H1 (cell line): ENCODE data around the gene MEIOSIN. TPM values are rescaled to one million over a fixed set of nuclear protein-coding genes. Genes with fewer than 3 reads are reported as not detected.

Experiments
- CTCF ChIA-PET: fragments of 300-600 bp; sonication (Branson Sonifier 250); formaldehyde crosslinking; loops from one replicate; lab custom pipeline; 2021; ENCODE audit not compliant: partially characterized antibody; lab: Charles Lee
- POLR2A ChIA-PET: fragments of 300-600 bp; sonication (Branson Sonifier 250); formaldehyde crosslinking; loops from one replicate; lab custom pipeline; 2021; ENCODE audit warnings: inconsistent platforms; ENCODE audit not compliant: partially characterized antibody; lab: Charles Lee
- DNase-seq, 2 experiments: peaks; one replicate each; pipeline versions ENCODE4 v3.0.0 to v3.0.0-alpha.2; 2010 to 2022; ENCODE audit warnings: low spot score in 2 of 2, low read depth in 1 of 2, mixed read lengths in 1 of 2
- FAIRE-seq: peaks from 2 replicates; lab custom pipeline; 2011; peaks lifted over from hg19 to GRCh38; lab: Jason Lieb, UNC
- H2AFZ ChIP-seq: 2 replicates; pipeline ENCODE4 v1.8.1; 2012; ENCODE audit warnings: low read length, inconsistent platforms
- H2AK5ac ChIP-seq: 2 replicates; pipeline ENCODE4 v1.6.1; 2013; ENCODE audit warnings: low read depth, low read length
- H2BK120ac ChIP-seq: replicated peaks from 2 replicates; pipeline ENCODE3; 2013; ENCODE audit warnings: low read depth, low read length, inconsistent platforms
- H2BK12ac ChIP-seq: 2 replicates; pipeline ENCODE4 v1.6.1; 2013; ENCODE audit warnings: low read depth, low read length
- H2BK15ac ChIP-seq: 2 replicates; pipeline ENCODE4 v1.6.1; 2013; ENCODE audit warnings: low read length
- H2BK20ac ChIP-seq: 2 replicates; pipeline ENCODE4 v1.6.1; 2013; ENCODE audit warnings: low read length
- H2BK5ac ChIP-seq: 2 replicates; pipeline ENCODE4 v1.6.1; 2013; ENCODE audit warnings: low read depth, low read length
- H3K14ac ChIP-seq: 2 replicates; pipeline ENCODE4 v1.6.1; 2013; ENCODE audit warnings: inconsistent platforms; ENCODE audit not compliant: insufficient read length
- H3K18ac ChIP-seq: 2 replicates; pipeline ENCODE4 v1.6.1; 2013; ENCODE audit warnings: low read length; ENCODE audit errors: extremely low read depth
- H3K23ac ChIP-seq: 2 replicates; pipeline ENCODE4 v1.6.1; 2013; ENCODE audit warnings: inconsistent platforms; ENCODE audit not compliant: insufficient read length
- H3K23me2 ChIP-seq: 2 replicates; pipeline ENCODE4 v1.6.1; 2013; ENCODE audit warnings: low read depth, low read length
- H3K27ac ChIP-seq: 2 replicates; pipeline ENCODE4 v1.6.1; 2011; ENCODE audit warnings: low read depth, low read length, inconsistent platforms
- H3K27me3 ChIP-seq, 4 experiments: replicated peaks in 1 of 4; 1 replicate in 1 of 4; 2 replicates in 3 of 4; pipeline versions ENCODE4 v1.6.1 to v1.8.1; 2011 to 2013; ENCODE audit warnings: low read length in 3 of 4, mild to moderate bottlenecking in 3 of 4, inconsistent platforms in 2 of 4, mixed read lengths in 2 of 4, moderate library complexity in 1 of 4; ENCODE audit not compliant: control insufficient read depth in 3 of 4, insufficient read depth in 3 of 4; ENCODE audit errors: extremely low read depth in 1 of 4
- H3K36me3 ChIP-seq, 4 experiments: 2 replicates each; pipeline versions ENCODE4 v1.6.1 to v1.8.1; 2011 to 2013; ENCODE audit warnings: mild to moderate bottlenecking in 4 of 4, low read length in 3 of 4, moderate library complexity in 2 of 4, control low read depth in 1 of 4, inconsistent platforms in 1 of 4; ENCODE audit not compliant: insufficient read depth in 4 of 4, control insufficient read depth in 2 of 4
- H3K4ac ChIP-seq: replicated peaks from 2 replicates; pipeline ENCODE3; 2013; ENCODE audit warnings: low read length, low read depth, mixed read lengths, inconsistent platforms; ENCODE audit not compliant: insufficient read length
- H3K4me1 ChIP-seq, 4 experiments: replicated peaks in 1 of 4; 1 replicate in 1 of 4; 2 replicates in 3 of 4; pipeline versions ENCODE4 v1.6.1 to v1.8.1; 2011 to 2013; ENCODE audit warnings: low read length in 3 of 4, inconsistent platforms in 2 of 4, mixed read lengths in 1 of 4; ENCODE audit not compliant: insufficient read depth in 4 of 4, control insufficient read depth in 3 of 4
- H3K4me2 ChIP-seq, 2 experiments: 2 replicates each; pipeline versions ENCODE4 v1.6.1 to v1.8.1; 2011 to 2013; ENCODE audit warnings: low read depth in 2 of 2, low read length in 2 of 2, control low read depth in 1 of 2, inconsistent platforms in 1 of 2, mild to moderate bottlenecking in 1 of 2; ENCODE audit not compliant: insufficient read depth in 1 of 2
- H3K4me3 ChIP-seq, 4 experiments: fragments of 200-600, 300-600 bp in 1 of 4; sonication (generic), shearing (Covaris generic), sonication (Bioruptor Twin) in 1 of 4; 2 replicates each; pipeline versions ENCODE4 v1.5.1 to v1.8.1; 2011 to 2016; ENCODE audit warnings: low read length in 4 of 4, low read depth in 3 of 4, control low read depth in 2 of 4, inconsistent platforms in 2 of 4, mild to moderate bottlenecking in 2 of 4, mixed read lengths in 1 of 4, moderate library complexity in 1 of 4; ENCODE audit not compliant: insufficient read depth in 2 of 4; ENCODE audit errors: extremely low read depth in 1 of 4
- H3K56ac ChIP-seq: replicated peaks from 2 replicates; pipeline ENCODE3; 2013; ENCODE audit warnings: low read depth, mild to moderate bottlenecking, mixed read lengths, low read length, inconsistent platforms; ENCODE audit not compliant: insufficient read length
- H3K79me1 ChIP-seq: 2 replicates; pipeline ENCODE4 v1.6.1; 2013; ENCODE audit warnings: low read depth, low read length, control low read depth
- H3K79me2 ChIP-seq, 2 experiments: 2 replicates each; pipeline versions ENCODE4 v1.6.1 to v1.8.1; 2012 to 2013; ENCODE audit warnings: low read length in 2 of 2, mild to moderate bottlenecking in 2 of 2, inconsistent platforms in 1 of 2; ENCODE audit not compliant: insufficient read depth in 2 of 2, control insufficient read depth in 1 of 2
- H3K9ac ChIP-seq, 4 experiments: replicated peaks in 1 of 4; 1 replicate in 1 of 4; 2 replicates in 3 of 4; pipeline versions ENCODE4 v1.6.1 to v1.8.1; 2011 to 2013; ENCODE audit warnings: low read depth in 3 of 4, low read length in 3 of 4, control low read depth in 2 of 4, mild to moderate bottlenecking in 2 of 4, moderate library complexity in 2 of 4, inconsistent platforms in 1 of 4; ENCODE audit errors: extremely low read depth in 1 of 4
- H3K9me3 ChIP-seq, 2 experiments: 2 replicates each; pipeline versions ENCODE4 v1.6.1 to v1.8.1; 2012 to 2013; ENCODE audit warnings: mild to moderate bottlenecking in 2 of 2, moderate library complexity in 2 of 2, control low read depth in 1 of 2, inconsistent platforms in 1 of 2, low read depth in 1 of 2, low read length in 1 of 2, mixed read lengths in 1 of 2; ENCODE audit not compliant: insufficient read depth in 2 of 2
- H4K20me1 ChIP-seq, 2 experiments: replicated peaks in 1 of 2; 2 replicates each; pipeline versions ENCODE3 to v1.8.1; 2011 to 2013; ENCODE audit warnings: inconsistent platforms in 2 of 2, low read length in 2 of 2, mild to moderate bottlenecking in 1 of 2; ENCODE audit not compliant: insufficient read depth in 2 of 2, control insufficient read depth in 1 of 2
- H4K5ac ChIP-seq: 2 replicates; pipeline ENCODE4 v1.6.1; 2013; ENCODE audit warnings: low read length, low read depth, mixed read lengths, inconsistent platforms; ENCODE audit not compliant: insufficient read length
- H4K8ac ChIP-seq: 2 replicates; pipeline ENCODE4 v1.8.0; 2013; ENCODE audit warnings: mild to moderate bottlenecking, moderate library complexity, low read length, inconsistent platforms; ENCODE audit not compliant: insufficient read depth; ENCODE audit errors: extremely low read depth
- H4K91ac ChIP-seq: replicated peaks from 2 replicates; pipeline ENCODE3; 2013; ENCODE audit warnings: low read length, mixed read lengths, inconsistent platforms; ENCODE audit not compliant: insufficient read length
- EP300 ChIP-seq, 2 experiments: IDR thresholded peaks; 1 replicate in 1 of 2; 2 replicates in 1 of 2; pipeline ENCODE4 v1.6.1; 2011 to 2012; ENCODE audit warnings: low read depth in 2 of 2, low read length in 2 of 2, mild to moderate bottlenecking in 2 of 2, borderline replicate concordance in 1 of 2, inconsistent platforms in 1 of 2, moderate library complexity in 1 of 2
- FOSL1 ChIP-seq: IDR thresholded peaks from 2 replicates; pipeline ENCODE4 v1.6.1; 2011; ENCODE audit warnings: mild to moderate bottlenecking, low read depth, low read length, moderate library complexity; ENCODE audit not compliant: insufficient read depth
- GTF2F1 ChIP-seq: IDR thresholded peaks from 2 replicates; pipeline ENCODE4 v1.6.1; 2012; ENCODE audit warnings: low read depth, low read length, improper control_type of control experiment, borderline replicate concordance
- JUN ChIP-seq: IDR thresholded peaks from 2 replicates; pipeline ENCODE4 v1.6.1; 2011; ENCODE audit warnings: low read depth, mild to moderate bottlenecking, improper control_type of control experiment, low read length
- JUND ChIP-seq: IDR thresholded peaks from 2 replicates; pipeline ENCODE4 v1.6.1; 2011; ENCODE audit warnings: mild to moderate bottlenecking, improper control_type of control experiment, low read length
- POLR2A ChIP-seq, 2 experiments: IDR thresholded peaks; 1 replicate in 1 of 2; 2 replicates in 1 of 2; pipeline ENCODE4 v1.6.1; 2011; ENCODE audit warnings: low read depth in 2 of 2, low read length in 2 of 2, mild to moderate bottlenecking in 2 of 2; ENCODE audit errors: control extremely low read depth in 1 of 2
- RXRA ChIP-seq: IDR thresholded peaks from 2 replicates; pipeline ENCODE4 v1.6.1; 2011; ENCODE audit warnings: low read depth, mild to moderate bottlenecking, low read length, moderate library complexity; ENCODE audit not compliant: insufficient read depth
- SP2 ChIP-seq: IDR thresholded peaks from 2 replicates; pipeline ENCODE4 v1.6.1; 2012; ENCODE audit warnings: mild to moderate bottlenecking, low read length, inconsistent platforms
- TBP ChIP-seq: IDR thresholded peaks from 2 replicates; pipeline ENCODE4 v1.6.1; 2011; ENCODE audit warnings: low read depth, low read length, improper control_type of control experiment
- WGBS, 2 experiments: shearing (Covaris generic) in 1 of 2; methylation state at CpG; one replicate each; pipeline versions ENCODE4 v1.1.6 to v1.1.7; 2013 to 2015; ENCODE audit warnings: low lambda C conversion rate in 2 of 2, mixed read lengths in 2 of 2, inconsistent platforms in 1 of 2, low coverage in 1 of 2, missing lambda C conversion rate in 1 of 2; ENCODE audit not compliant: insufficient replicate concordance in 2 of 2, insufficient coverage in 1 of 2, insufficient read length in 1 of 2; ENCODE audit errors: extremely low coverage in 1 of 2, missing lambda C conversion rate in 1 of 2; 5-methylcytosine and 5-hydroxymethylcytosine counted together
- polyA plus RNA-seq, 7 experiments: library from polyadenylated mRNA; depleted of rRNA in 3 of 7; stranded (reverse) in 5 of 7; unstranded in 2 of 7; fragments of >200 nt in 5 of 7; fragments of 200-250 nt in 2 of 7; gene quantifications; 1 replicate in 5 of 7; 2 replicates in 1 of 7; 4 replicates in 1 of 7; pipeline versions ENCODE4 v1.2.1 to v1.2.3, GENCODE V29; 2011 to 2013; ENCODE audit warnings: missing spikeins in 2 of 7, mixed read lengths in 2 of 7
- total RNA-seq: library from RNA; stranded (reverse); fragmentation: NEBNext Ultra II Directional; extraction: Animal tissue kit (Norgen Biotek cat#: 25700); gene quantifications from 2 replicates; pipeline ENCODE4 v1.2.1, GENCODE V29; 2021
- TF ChIP-seq, protein P1 (sequence below): IDR thresholded peaks from 2 replicates; pipeline ENCODE4 v1.6.1; 2011; ENCODE audit warnings: low read depth, mild to moderate bottlenecking, low read length; ENCODE audit not compliant: insufficient read depth

Gene MEIOSIN
- total and polyA plus RNA-seq, 2 of the 8 experiments (the other 6 are each of a cell fraction or from before 2014, with no cell fraction given): 0.11 TPM; not detected in 1

DNA sequence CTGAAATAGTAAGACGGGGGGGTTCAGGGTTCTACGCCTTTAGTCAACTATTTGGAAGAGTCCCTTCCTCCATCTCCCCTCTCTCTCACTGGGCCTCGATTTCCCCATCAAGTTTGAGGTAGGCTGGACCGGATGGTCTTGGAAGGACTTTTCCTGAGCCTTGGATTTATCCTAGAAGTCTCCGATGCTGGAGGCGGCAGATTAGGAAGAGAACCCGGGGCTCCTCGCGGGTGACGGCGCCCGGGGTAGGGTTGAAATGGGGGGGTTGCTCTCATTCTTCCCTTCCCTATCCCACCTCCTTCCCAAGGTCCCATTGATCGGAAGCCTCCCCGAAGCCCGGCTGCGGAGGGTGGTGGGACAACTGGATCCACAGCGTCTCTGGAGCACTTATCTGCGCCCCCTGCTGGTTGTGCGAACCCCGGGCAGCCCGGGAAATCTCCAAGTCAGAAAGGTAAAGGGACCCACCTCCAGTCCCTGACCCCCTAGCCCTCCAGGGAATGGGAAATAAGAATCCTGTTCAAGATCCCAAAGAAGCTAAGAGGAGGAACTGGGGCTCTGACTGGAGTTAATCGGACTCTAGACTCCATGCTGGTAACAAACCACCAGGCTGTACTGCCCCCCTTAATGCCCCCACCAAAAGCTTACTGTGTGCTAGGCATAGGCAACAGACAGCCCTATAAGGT lies 40.0 kb upstream of the MEIOSIN start:
- H3K4ac ChIP-seq: peak overlapping the region; percentile 11
- H2BK120ac ChIP-seq: no peak overlapping the region
- peaks cover 0 to 25% of the 10 kb centered on the region in 2 experiments; a peak in 3 of 4 replicates for H3K79me2 ChIP-seq
- H3K56ac ChIP-seq: no peak overlapping the region
- peak overlapping the region; percentile 30; the same call in 1 of the 2 replicates for H4K8ac ChIP-seq
- H2BK15ac ChIP-seq: no peak overlapping the region
- ChIA-PET CTCF (interaction anchor here (0.6 to 9.0 kb wide), 25 partner anchors 10 to 360 kb away, joined by 3 to 98 read pairs (median 4); no protein-coding TSS in a partner anchor), POLR2A (interaction anchor here (0.5 to 4.8 kb wide), 18 partner anchors 9 to 364 kb away, joined by 3 to 74 read pairs (median 6); partner anchors contain the start of genes FBXO46, SIX5 and VASP)
- no peak overlapping the region; the same call in 1 of the 2 replicates for H3K18ac ChIP-seq
- peak overlapping the region; percentile 63 to 82 for H3K4me2 ChIP-seq
- H3K9ac ChIP-seq: peak overlapping the region in 3 of 4 experiments; percentile 70 to 82 (median 73); a peak in 6 of 7 replicates
- no peak for FAIRE-seq
- H4K91ac ChIP-seq: no peak overlapping the region
- peak overlapping the region; percentile 73 to 89 (median 84) for H3K4me3 ChIP-seq
- DNase-seq: peak in 1 of 2 experiments; percentile 94
- H3K27ac ChIP-seq: peak overlapping the region; percentile 71
- H3K14ac ChIP-seq: no peak overlapping the region
- H2BK5ac ChIP-seq: peak overlapping the region; percentile 73; the same call in 1 of the 2 replicates
- H3K79me1 ChIP-seq: no peaks in the 10 kb centered on the region; the same call in 1 of the 2 replicates
- 4% methylated on average over 22 of the region's 22 CpGs; no CpG with 5 or more reads in 1 of the 2 experiments for WGBS, 2 experiments
- no peak overlapping the region for H2AK5ac ChIP-seq
- no peak overlapping the region; the same call in 1 of the 2 replicates for H2BK20ac ChIP-seq
- H2AFZ ChIP-seq: peak overlapping the region; percentile 45; the same call in 1 of the 2 replicates
- no peak overlapping the region for H2BK12ac ChIP-seq
- H3K23ac ChIP-seq: no peak overlapping the region
- H3K36me3 ChIP-seq: peaks cover 8 to 30% (median 15%) of the 10 kb centered on the region in 4 experiments
- peaks cover 3% of the 10 kb centered on the region; the same call in 1 of the 2 replicates for H3K23me2 ChIP-seq
- H3K9me3 ChIP-seq: no peaks in the 10 kb centered on the region
- peaks cover 0 to 8% of the 10 kb centered on the region in 2 experiments for H4K20me1 ChIP-seq
- H3K4me1 ChIP-seq: no peaks in the 10 kb centered on the region; a peak in 1 of 7 replicates
- H4K5ac ChIP-seq: no peak overlapping the region
- no peaks in the 10 kb centered on the region for H3K27me3 ChIP-seq
- TF ChIP-seq SP2: no peak
- 0 out of 2 replicates have a peak, but pooled peaks have one; percentile 30 for TF ChIP-seq GTF2F1
- peak; percentile 47; the same call in 1 of the 2 replicates for TF ChIP-seq TBP
- TF ChIP-seq EP300 (IDR thresholded peaks at IDR 0.05; ENCODE audit: borderline replicate concordance in 1 of 2, low read depth in 2 of 2, low read length in 2 of 2): no peak
- 0 out of 3 replicates have a peak, but pooled peaks of 1 of the 2 experiments have one; percentile 12 for TF ChIP-seq POLR2A (IDR thresholded peaks at IDR 0.05; ENCODE audit: control extremely low read depth in 1 of 2, low read depth in 2 of 2, low read length in 2 of 2)
- TF ChIP-seq FOSL1: no peak
- TF ChIP-seq, protein P1, sequence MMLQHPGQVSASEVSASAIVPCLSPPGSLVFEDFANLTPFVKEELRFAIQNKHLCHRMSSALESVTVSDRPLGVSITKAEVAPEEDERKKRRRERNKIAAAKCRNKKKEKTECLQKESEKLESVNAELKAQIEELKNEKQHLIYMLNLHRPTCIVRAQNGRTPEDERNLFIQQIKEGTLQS: no peak
- no peak for TF ChIP-seq JUN
- 0 out of 2 replicates have a peak, but pooled peaks have one; percentile 82 for TF ChIP-seq RXRA
- 0 out of 2 replicates have a peak, but pooled peaks have one; percentile 34 for TF ChIP-seq JUND
